ENCODE results near the gene CDK17.
A peak's percentile ranks its signal among the peaks of the same experiment; 100 is the strongest.
"Not testable (repeated sequence)": the region's sequence is repeated elsewhere in the genome, so short reads cannot be mapped to it uniquely, and the experiment has no call there.

Gene CDK17

DNA sequence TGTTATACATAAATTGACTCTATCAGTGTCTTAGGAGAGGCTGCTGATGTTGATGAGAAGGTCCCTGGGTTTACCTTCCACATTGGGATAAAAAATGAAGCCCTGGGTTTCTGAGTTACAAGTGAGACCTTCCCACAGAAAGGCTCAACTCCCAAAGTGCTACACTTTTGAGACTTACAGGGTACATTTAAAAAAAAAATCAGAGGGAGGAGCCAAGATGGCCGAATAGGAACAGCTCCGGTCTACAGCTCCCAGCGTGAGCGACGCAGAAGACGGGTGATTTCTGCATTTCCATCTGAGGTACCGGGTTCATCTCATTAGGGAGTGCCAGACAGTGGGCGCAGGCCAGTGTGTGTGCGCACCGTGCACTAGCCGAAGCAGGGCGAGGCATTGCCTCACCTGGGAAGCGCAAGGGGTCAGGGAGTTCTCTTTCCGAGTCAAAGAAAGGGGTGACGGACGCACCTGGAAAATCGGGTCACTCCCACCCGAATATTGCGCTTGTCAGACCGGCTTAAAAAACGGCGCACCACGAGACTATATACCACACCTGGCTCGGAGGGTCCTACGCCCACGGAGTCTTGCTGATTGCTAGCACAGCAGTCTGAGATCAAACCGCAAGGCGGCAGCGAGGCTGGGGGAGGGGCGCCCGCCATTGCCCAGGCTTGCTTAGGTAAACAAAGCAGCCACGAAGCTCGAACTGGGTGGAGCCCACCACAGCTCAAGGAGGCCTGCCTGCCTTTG is 84.3 kb downstream of the CDK17 start:
- DNase-seq, ATAC-seq: not testable (repeated sequence)

DNA sequence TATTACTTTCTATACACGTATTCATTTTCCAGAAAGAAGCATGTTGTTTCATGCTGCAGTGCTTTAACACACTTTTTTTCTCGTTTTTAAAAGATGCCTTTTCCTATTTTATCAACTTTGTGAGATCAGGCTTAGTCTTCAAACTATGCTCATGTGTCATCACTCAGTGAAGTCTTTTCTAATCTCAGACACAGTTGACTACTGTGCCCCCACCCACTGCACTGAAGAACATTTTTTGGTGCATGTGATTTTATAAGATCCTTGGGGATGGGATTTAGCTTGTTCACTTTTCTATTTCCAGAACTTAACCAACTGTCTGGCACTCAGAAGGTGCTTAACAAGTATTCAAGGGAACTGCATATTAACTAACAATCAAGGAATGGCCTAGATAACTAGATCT is 85.5 kb downstream of the CDK17 start:
- ATAC-seq: no peak

DNA sequence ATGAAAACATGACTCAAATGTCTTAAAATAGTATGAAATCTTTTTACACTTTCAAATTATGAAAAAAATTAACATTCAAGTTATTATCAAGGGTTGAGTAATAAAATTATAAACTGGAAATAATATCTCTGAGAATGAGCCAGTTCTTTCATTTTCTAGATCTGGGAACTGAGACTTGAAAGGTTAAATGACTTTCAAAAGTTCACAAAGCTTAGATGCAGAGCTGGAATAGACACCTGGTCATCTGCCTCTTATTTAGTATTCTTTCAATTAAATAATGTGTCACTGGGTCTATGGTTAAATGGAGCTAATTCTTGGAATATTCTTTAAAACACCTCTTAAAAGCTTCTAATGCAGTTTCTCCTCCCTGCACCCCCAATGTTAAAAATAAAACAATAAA is 86.6 kb downstream of the CDK17 start:
- ATAC-seq (no peak), DNase-seq (no peak)

More for the DNA sequence above, 85.5 kb downstream of the CDK17 start:
- no peak for DNase-seq

DNA sequence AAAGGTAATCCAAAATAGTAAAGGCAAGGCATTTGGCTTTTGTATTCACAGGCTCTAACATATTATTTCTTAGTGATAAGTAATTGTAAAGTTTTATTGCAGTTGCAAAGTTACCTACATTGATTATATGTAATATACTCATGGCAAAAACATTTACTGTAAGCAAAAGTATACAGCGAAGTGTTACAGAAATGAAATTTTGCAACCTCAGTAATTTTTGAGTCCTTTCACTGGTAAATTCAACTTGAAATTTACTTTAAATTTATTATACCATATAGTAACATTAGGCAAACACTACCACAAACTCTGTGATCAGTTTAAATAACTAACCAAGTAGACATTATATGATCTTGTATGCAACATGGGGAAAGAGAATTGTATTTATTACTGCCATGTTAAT is 89.0 kb downstream of the CDK17 start:
- no peak for ATAC-seq
- DNase-seq: no peak

GRCh38 chr12:96310067-96310466 is 90.2 kb downstream of the CDK17 start:
- ATAC-seq (no peak), DNase-seq (no peak)

GRCh38 chr12:96308881-96309280 is 91.4 kb downstream of the CDK17 start:
- ATAC-seq: no peak
- DNase-seq: no peak

DNA sequence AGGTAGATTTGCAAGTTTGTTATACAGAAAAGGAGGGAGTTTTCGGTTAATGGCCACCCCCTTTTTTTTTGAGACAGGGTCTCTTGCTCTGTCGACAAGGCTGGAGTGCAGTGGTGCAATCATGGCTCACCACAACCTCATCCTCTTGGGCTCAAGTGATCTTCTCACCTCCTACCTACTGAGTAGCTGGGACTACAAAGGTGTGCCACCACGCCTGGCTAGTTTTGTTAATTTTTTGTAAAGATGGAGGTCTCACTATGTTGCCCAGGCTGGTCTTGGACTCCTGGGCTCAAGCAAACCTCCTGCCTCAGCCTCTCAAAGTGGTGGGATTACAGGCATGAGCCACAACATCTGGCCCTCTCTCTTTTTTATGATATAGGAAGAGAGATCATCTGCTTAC is 94.6 kb downstream of the CDK17 start:
- no peak for ATAC-seq
- DNase-seq: no peak

DNA sequence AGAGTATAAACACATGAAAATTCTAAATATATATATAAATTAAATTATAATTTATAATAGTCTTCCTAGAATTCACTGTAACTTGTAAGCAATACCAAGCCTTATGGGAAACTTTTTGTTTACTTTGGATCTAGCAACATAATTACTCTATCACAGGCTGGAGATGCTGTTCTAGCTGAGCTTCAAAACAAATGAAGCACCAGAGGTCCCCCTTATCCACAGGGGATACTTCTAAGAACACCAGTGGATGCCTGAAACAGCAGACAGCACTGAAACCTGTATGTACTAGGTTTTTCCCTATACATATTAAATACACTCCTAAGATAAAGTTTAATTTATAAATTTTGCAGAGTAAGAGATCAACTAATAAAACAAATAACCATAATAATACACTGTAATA is 96.6 kb downstream of the CDK17 start:
- no peak for ATAC-seq
- no peak for DNase-seq

DNA sequence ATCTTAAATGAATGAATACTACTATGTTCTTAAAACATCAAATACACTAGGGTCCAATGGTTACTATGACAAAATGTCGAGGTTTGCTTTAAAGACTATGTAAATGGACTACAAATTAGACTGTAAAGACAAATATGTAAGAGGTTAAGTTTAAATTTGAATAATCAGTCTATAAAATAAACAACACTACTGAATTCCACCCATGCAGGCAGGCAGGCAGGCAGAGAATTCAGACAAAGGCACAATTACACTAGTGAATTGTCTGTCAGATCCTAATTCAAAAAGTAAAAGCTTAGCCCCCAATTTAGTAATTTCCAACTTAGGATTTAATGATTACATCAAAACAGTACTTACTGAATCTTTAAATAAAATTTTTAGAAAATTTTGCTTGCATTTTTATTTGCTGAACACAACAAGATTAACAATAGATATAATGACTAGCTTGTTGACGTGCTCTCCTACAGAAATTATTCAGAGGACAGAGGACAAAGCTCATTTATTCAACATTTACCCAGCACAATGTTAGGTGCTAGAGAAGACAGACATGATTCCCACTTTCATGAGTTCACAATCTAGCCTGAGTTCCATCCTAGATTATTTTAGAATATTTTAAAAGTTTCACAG is 97.4 kb downstream of the CDK17 start:
- DNase-seq (no peak), ATAC-seq (no peak)

DNA sequence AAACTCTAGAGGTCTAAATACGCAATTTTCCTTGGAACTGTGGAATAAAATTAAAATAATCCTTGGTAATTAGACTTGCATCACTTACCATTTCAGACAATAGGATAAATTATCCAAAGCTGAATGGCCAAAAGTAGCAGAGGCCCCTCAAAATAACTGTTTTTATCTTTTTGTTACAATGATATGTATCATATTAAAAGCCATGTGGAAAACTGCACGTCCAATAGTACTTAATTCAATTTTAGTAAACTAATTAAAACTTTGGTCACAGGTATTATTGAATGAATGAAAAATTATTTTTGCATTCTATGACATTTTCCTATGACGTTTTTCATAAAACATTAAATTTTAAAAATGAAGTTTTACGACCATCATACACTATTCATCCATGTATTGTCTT is 98.5 kb downstream of the CDK17 start:
- DNase-seq (no peak), ATAC-seq (no peak)

DNA sequence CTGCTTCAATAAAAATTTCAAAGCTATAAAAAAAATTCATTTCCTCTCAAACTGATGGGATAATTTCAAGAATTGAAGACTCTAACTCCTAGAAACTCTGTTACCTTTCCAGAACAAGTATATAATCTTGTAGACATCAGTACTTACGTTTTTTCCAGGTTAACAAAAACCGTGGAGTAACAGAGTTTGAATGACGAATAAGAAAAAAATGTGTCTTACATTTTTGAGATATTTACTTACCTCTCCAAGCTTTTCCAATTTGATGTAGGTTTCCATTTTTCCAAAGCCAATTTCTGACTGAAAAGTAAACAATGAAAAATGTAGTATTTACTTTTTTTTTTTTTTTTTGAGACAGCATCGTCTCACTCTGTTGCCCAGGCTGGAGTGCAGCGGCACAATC is 100.2 kb downstream of the CDK17 start:
- DNase-seq (no peak), ATAC-seq (no peak)

DNA sequence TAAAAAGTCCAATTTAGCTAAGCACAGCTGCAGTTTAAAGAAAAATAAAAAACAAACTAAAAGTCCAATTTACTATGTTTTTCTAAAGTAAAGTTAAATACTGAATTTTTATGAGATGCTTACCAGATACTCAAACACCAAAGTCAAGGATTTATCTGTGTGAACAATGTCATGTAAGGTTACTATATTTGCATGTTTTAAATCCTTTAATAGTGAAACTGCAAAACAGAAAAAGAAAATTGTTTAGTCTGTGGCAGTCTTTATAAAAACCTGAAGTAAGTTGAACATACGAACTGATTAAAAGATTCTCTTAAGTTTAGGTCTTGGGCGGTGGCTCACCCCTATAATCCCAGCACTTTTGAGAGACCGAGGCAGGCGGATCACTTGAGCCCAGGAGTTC is 102.7 kb downstream of the CDK17 start:
- no peak for DNase-seq
- no peak for ATAC-seq

- DNase-seq (no peak), ATAC-seq (peak; percentile 66)
Observed at GRCh38 chr12:96295532-96296160, 104.6 kb downstream of the CDK17 start.

DNA sequence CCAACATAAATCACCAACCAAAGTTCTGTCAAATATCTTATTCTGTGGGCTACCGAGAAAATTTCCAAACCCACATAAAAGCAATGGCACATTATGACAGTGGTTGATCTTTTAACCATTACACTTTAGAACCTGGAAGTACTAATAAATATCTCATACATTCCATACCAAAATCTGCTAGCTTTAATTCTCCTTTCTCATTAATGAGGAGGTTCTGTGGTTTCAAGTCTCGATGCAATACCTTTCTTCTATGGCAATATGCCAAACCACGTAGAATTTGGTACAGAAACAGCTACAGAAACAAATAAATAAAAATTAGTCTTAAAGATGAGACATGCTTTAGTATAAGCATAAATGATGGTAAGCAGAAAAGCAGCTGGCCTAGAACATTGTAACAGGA is 105.4 kb downstream of the CDK17 start:
- ATAC-seq: no peak
- no peak for DNase-seq

DNA sequence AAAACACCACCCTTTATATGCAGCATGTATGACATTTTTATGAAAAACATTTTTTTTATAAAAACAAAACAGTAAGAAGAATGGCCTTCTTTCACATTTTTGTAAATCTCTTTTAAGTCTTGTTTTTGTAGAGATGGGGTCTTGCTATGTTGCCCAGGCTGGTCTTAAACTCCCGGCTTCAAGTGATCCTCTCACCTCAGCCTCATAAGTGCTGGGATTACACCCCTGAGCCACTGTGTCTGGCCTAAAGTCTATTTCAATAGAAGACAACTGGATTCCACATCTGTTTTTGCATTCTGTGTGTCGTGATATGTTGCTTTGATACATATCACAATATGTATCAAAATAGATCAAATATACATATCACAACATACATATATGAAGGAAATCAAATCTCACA is 107.1 kb downstream of the CDK17 start:
- DNase-seq (no peak), ATAC-seq (no peak)

DNA sequence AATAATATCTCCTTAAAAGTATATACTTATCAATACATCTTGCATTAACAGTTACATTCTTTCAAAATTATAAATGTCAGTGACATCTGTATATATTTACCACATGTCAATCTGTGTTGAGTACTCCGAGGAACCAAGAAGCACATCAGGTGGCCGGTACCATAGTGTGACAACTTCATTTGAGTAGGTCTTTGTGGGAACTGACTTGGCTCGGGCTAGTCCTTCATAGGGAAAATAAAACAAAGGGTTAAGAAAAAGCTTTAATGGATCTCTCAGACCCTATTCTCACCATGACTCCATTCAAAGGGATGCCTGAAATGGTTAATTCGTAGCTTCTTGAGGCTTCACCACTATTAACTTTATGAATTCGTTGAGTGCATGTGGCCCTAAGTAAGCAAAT is 111.2 kb downstream of the CDK17 start:
- DNase-seq (no peak), ATAC-seq (no peak)

DNA sequence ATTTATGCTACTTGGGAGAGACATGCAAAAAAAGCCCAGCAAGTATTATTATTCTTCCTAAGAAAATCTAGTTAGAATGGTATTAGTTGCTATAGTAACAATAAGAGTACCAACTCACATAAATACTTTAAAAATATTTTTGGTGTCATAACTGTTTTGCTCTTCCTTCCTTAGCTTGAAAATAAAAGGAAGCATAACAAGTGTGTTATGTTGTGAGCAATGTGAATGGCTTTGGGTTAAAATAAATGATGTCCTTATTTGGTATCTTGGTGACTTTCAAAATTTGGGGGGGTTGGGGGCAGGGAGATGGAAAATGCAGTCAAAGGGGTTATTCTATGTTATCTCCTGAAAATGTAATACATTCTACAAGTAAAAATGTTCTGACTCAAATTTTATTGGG is 115.1 kb downstream of the CDK17 start:
- no peak for DNase-seq
- no peak for ATAC-seq

GRCh38 chr12:96274331-96274730 is 125.9 kb downstream of the CDK17 start:
- DNase-seq (no peak), ATAC-seq (peak; percentile 32)

- DNase-seq (no peak), ATAC-seq (no peak)
Observed at GRCh38 chr12:96271469-96272199, 128.6 kb downstream of the CDK17 start.

DNA sequence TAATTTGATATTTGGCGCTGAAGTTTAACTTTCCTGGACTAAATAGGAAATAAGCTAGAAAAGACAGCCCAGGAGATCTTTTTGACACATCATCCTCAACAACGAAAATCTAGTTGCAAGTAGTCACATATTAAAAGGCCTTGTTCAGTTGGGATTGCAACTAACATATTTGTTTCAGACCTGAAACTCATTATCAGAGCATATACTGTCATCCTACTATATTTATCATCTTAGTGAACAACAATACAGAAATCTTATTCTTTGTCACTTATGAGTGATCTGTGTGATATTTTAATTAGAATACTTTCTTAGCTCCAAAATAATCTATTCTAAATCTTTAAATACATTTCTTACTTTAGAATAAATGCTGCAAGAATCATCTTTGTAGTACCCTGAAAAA is 134.0 kb downstream of the CDK17 start:
- ATAC-seq: no peak
- no peak for DNase-seq

DNA sequence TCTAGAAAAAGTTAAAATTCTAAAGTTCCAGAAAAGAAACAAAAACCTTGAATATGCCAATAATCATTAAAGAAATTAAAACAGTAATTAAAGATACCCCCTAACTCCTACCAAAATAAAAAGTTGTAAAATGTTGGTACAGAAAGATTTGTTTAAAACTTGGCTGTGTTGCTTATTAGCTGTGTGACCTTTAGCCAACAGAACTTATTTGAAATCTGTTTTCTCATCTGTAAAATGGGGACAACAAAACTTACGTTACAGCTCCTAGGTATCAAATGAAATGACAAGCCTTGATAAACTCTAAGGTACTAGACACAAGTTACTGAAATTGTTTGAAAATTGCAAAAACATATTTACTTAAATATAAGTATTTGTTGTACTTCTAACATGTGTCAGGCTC is 134.4 kb downstream of the CDK17 start:
- ATAC-seq (no peak), DNase-seq (no peak)

DNA sequence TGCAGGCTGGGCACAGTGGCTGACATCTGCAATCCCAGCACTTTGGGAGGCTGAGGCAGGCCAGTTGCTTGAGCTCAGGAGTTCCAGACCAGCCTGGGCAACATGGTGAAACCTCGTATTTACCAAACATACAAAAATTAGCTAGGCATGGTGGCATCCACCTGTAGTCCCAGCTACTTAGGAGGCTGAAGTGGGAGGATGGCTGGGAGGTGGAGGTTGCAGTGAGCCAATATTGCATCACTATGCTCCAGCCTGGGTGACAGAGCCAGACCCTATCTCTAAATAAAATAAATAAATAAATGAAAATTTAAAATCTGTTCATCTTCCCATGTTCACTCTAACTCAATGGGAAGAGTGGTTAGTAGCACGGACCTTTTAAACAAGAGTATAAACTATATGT is 134.8 kb downstream of the CDK17 start:
- DNase-seq (no peak), ATAC-seq (no peak)

- DNase-seq (no peak), ATAC-seq (no peak)
Observed at GRCh38 chr12:96263449-96263902, 136.8 kb downstream of the CDK17 start.
